Stimulated activated CD8-positive, alpha-beta memory T cell treated with anti-CD3 and anti-CD28 coated beads, Interleukin-15, amount 100 ng/mL, for 48 hours (primary cell): Measurements from ENCODE around the gene SMC3.

Source experiments
- DNase-seq, 2 donors: peaks; one replicate each; pipeline ENCODE4 v3.0.0-alpha.2; 2020; ENCODE audit warnings: low read depth in 2 of 2

Gene SMC3

DNA sequence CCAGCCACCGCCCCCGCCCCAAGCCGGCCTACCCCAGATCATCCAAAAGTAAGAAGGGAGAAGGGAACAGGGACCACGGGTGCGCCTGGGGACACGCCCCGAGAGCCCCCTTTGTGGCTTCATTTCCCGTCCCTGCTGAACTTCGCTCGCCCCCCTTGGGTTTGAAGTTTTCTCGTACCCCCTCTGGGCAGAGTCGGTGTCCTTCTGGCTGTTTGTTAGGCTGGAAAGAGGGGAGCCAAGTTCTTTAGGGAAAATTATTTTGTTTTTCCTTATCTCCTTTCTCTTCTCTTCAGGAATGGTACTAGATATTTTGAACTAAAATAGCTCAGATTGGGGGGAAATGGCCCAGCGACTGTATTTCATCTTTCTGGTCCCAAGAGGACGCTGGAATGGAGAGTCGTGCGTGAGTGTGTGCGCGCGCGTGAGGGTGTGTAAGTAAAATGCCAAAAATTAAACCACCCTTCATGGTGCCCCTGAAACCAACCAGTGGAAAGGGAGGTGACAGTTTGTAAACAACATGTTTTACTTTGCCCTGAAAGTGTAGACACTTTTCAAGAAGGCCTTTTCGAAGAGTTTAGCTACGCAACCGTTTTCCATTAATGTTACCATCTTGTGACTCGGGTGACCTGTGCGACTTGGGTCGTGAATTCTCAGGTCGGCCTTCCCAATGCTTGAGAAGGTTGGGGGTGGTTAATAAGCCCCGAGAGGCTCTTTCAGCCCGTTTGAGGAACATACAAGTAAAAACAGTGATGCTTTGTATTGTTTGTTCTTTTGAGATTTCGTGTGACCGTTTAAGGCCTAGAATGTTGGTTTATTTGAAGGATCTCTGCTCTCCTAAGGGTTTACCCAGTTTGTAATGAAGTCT, 77.3 kb downstream of the SMC3 start:
- DNase-seq = no peak

DNA sequence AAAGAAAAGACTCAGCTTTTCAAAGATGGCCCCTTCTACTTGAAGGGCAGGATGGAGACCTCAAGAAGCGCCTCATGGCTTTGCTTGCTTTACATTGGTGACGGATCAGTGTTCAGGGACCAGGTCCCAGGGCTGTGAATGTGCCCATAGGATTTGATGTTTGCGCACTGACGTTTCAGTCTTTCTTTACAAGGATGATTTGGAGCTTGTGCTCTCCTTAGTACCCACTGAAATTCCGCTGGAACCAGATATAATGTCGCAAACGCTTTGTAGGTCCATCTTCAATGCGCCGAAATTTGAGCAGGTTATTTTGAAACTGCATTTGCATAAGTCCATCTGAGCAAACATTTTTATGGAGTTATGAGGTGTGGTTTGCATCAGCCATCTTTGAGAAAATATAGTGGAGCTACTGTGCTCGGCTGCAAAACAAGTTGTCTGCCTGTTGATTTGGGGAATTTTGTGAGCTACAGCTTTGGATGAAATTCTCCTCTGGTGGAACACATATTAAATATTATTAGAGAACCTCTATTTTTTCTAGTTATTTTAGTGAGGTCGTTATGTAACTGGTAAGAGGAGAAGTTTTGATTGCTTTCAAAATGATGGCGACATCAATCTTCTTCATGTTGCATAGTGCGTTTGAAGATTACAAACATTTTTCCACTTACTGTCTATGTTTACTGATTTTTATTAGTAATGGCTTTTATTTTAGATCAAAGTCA, 79.1 kb downstream of the SMC3 start:
- DNase-seq = no peak

DNA sequence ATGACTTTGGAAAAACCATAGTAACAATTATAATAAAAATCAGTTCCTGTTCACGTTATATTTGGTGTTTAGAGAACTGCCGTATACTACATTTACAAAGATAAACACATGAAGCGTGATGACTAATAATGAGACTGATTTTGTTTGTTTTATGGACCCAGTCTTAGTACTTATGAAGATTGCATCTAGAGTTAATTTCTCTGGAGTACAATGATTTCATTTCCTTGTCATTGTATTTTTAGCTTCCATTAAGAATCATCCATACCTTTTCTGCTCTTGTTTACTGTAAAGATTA, 79.6 kb downstream of the SMC3 start:
- DNase-seq = no peak

DNA sequence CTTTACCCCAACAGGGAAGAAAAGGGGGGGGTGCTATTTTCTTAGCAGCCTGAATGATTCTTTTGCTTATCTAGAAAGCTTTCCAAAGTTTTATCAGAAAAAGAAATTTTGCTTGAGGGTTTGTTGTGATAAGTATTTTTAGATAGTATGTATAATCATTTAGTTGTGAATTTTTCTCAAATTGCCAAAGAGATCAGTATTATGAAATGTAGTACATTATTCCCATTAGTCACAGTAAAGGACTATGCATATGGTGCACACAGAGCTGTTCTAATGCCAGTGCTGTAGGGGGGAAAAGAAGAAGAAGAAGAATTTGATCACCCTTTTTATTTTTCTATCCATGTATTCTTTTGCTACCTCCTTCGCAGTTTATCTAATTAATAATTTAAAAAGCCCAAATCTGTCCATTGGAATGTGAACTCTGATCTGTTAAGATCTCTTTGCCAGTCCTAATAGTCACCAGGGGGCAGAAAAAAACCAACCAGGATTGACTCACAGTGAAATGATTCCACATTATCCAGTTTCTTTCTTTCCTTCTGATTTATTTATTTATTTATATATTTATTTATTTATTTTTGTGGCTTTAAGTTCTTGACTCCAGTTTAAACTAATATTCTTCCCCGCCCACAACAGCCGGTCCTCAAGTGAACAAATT, 81.3 kb downstream of the SMC3 start:
- DNase-seq = no peak

DNA sequence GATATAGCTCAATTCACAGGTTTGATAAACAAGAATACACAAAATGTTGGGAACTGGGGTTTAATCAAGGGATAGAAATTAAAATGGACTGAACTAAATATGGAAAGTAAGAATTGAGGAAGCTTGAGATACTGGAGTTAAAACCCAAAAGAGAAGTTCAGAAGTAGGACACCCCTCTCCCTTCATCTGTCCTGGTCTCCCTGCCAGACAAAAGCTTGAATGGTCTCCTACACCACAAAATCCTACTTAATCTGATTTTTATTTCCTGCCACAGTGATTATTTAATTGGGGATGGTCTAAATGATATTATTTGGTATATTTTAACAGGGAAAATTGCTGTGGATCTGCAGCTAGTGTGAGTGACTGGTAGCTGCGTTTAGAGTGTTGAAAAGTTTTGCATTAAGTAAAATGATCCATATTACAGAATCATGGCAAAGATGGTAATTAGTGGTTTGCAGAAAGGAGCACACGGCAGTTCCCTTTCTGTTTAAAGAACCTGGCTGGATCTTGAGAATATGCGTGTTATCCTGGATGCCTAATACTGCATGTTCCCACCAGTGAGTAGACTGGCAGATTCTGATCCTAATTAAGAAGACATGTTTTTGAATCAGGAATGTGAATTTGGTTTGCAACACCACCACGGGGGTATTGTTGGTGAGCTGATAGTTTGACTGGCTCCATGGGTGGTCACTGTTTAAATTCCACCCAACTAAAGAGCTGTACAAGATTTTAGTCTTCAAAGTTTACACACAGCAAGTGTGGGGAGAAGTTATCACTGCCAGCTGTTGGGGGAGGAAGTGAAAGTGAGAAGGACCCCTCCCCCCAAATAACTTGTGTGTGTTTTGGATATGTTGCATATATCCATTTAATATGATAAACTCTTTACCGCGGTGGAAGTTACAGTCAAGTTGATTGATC, 82.1 kb downstream of the SMC3 start:
- no peak for DNase-seq

DNA sequence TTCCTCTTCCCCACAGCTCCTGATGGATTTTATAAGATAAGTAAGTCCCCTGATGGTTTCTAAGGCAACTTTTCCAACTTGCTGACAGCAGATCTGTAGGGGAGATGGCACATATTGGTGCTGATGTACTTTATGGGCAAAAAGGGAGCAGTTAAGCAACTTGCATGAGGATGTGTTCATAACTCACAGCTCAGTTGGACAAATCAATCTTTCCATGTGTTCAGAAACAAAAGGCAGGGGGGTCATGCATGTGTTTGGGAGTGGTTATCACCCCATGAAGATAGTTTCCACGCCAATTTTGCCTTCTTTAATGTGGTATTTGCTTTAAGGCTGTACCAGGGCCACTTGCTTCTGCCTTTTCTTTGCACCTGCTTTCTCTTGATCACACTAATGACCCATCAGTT, 82.8 kb downstream of the SMC3 start:
- DNase-seq = no peak

DNA sequence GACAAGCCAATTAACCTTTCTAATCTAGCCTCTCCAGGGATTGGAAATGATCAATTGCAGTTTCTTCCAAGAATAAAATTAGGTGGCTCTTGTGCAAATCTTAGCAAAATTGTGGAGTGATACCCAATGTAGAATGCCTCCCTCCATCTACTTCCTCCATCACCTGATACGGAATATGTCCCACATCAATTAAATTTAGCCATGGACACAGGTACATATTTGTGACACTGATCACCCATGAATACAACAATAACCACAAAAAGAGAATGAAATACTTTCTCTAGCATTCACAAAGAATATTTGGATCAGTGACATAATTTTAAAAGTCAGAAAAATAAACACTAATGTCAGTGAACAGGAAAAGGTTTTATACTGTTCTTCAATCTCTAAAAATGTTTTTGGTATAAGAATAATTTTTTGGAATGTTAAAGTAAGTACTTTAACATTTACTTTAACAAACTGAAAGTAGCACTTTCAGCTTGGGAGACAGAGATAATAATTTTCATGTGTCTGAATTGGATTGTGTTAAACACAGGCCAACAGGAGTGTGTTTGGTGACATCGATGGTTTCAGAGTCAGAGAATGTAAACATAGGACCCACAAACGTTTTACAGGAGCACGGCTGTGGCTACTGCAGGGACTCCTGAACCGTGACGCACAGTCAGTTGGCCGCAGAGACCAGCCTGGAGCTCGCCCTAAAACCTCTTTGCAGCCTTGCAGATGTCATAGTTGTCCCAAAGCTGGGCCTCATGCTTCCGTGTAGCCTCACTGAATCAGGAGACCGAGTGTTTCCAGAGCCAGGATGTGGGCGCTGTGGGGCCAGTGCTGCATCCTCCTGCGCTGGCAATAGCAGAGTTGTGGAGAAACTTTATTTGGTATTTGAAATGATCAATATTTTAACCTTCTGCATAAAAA, 83.8 kb downstream of the SMC3 start:
- no peak for DNase-seq

DNA sequence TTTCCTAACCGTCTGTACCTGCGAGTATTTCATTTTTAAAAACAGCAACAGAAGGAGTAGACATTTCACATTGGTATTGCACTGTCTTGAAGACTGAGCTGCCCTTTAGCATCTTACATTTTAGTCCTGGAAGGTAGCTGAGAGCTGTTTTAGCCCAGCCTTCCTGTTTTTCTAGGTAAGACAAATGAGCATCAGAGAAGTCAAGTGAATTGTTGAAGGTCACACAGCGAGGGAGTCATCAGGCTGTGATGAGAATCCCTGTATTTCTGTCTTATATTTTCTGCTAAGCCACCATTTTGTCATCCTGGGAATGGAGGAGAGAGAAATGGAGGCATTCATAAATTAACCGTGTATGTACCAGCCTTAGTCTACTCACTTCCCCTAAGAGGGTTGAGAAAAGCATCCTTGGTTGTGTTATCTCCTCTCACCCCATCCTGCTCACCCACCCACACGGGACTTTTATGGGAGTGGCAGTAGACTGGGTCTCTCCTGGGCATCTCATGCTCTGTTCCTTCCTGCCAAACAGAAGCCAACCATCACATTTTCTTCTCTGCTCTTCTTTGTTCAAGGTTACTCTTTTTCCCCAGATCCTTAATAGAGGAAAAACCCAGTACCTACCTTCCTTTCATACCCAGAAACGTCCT, 85.1 kb downstream of the SMC3 start:
- no peak for DNase-seq
